H1 (cell line): ENCODE results near the gene MUC5B. TPM values are rescaled to one million over a fixed set of nuclear protein-coding genes. Genes with fewer than 3 reads are reported as not detected.

Experiments used
- CTCF ChIP-seq, 3 experiments: IDR thresholded peaks; 1 replicate in 2 of 3; 2 replicates in 1 of 3; pipeline versions ENCODE4 v1.5.1 to v1.6.1; 2011; ENCODE audit warnings: low read length in 3 of 3, mild to moderate bottlenecking in 3 of 3, inconsistent platforms in 2 of 3, low read depth in 1 of 3, moderate library complexity in 1 of 3; ENCODE audit not compliant: insufficient read depth in 1 of 3; ENCODE audit errors: control extremely low read depth in 1 of 3
- KDM1A ChIP-seq: fragments of 200-600, 300-600 bp; sonication (generic); IDR thresholded peaks from 2 replicates; pipeline ENCODE4 v1.7.1; 2016; ENCODE audit warnings: mild to moderate bottlenecking, low read length, borderline replicate concordance
- KDM5A ChIP-seq: fragments of 200-600 bp; IDR thresholded peaks from 2 replicates; pipeline ENCODE4 v1.7.1; 2012; ENCODE audit warnings: mild to moderate bottlenecking, low read length, inconsistent platforms, mixed read lengths
- POLR2AphosphoS5 ChIP-seq: IDR thresholded peaks from 2 replicates; pipeline ENCODE4 v1.6.1; 2011; ENCODE audit warnings: low read depth, low read length
- polyA plus RNA-seq, 7 experiments: library from polyadenylated mRNA; depleted of rRNA in 3 of 7; stranded (reverse) in 5 of 7; unstranded in 2 of 7; fragments of >200 nt in 5 of 7; fragments of 200-250 nt in 2 of 7; gene quantifications; 1 replicate in 5 of 7; 2 replicates in 1 of 7; 4 replicates in 1 of 7; pipeline versions ENCODE4 v1.2.1 to v1.2.3, GENCODE V29; 2011 to 2013; ENCODE audit warnings: missing spikeins in 2 of 7, mixed read lengths in 2 of 7
- total RNA-seq: library from RNA; stranded (reverse); fragmentation: NEBNext Ultra II Directional; extraction: Animal tissue kit (Norgen Biotek cat#: 25700); gene quantifications from 2 replicates; pipeline ENCODE4 v1.2.1, GENCODE V29; 2021

The MUC5B gene
- total and polyA plus RNA-seq, 2 of the 8 experiments (the other 6 are each of a cell fraction or from before 2014, with no cell fraction given): 0.02 to 0.03 TPM

- TF ChIP-seq CTCF (IDR thresholded peaks at IDR 0.05; ENCODE audit: control extremely low read depth in 1 of 3, insufficient read depth in 1 of 3, low read depth in 1 of 3, low read length in 3 of 3) (no peak), KDM5A (no peak), KDM1A (no peak), POLR2AphosphoS5 (no peak)
Measured at GRCh38 chr11:1310318-1310687, 87.4 kb downstream of the MUC5B start (continued).
